ENCODE results near the gene VSTM1. TPM values are rescaled to one million over a fixed set of nuclear protein-coding genes. Genes with fewer than 3 reads are reported as not detected.
A peak's percentile ranks its signal among the peaks of the same experiment; 100 is the strongest.

Gene VSTM1
- polyA plus RNA-seq, 3 donors: 3.7 to 172 (median 137) TPM

DNA sequence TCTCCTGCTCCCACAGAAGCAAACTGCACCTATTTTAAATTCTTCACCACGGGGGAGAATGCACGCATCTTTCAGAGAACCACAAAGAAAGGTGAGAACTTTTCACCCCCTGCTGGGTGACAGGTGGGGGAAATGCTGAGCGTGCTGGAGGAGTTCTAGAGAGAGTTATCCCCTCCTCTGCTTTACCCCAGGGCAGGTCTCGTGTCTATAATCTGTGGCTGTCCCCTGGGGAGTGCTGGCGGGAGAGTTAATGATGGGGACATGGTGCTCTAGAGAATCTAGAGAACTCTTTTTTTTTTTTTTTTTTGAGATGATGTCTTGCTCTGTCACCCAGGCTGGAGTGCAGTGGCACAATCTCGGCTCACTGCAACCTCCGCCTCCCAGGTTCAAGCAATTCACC is 65.5 kb downstream of the VSTM1 start:
- H3K4me1 Mint-ChIP-seq: peaks cover 5% of the 10 kb centered on the region
- TF ChIP-seq, protein P1, sequence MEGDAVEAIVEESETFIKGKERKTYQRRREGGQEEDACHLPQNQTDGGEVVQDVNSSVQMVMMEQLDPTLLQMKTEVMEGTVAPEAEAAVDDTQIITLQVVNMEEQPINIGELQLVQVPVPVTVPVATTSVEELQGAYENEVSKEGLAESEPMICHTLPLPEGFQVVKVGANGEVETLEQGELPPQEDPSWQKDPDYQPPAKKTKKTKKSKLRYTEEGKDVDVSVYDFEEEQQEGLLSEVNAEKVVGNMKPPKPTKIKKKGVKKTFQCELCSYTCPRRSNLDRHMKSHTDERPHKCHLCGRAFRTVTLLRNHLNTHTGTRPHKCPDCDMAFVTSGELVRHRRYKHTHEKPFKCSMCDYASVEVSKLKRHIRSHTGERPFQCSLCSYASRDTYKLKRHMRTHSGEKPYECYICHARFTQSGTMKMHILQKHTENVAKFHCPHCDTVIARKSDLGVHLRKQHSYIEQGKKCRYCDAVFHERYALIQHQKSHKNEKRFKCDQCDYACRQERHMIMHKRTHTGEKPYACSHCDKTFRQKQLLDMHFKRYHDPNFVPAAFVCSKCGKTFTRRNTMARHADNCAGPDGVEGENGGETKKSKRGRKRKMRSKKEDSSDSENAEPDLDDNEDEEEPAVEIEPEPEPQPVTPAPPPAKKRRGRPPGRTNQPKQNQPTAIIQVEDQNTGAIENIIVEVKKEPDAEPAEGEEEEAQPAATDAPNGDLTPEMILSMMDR (IDR thresholded peaks at IDR 0.05): no peak
- Histone ChIP-seq H3K36me3 (replicated peaks in 1 of 2; ENCODE audit: control insufficient read depth in 1 of 2, insufficient read depth in 2 of 2, low read length in 2 of 2) (no peaks in the 10 kb centered on the region), H3K4me3 (replicated peaks in 1 of 3; ENCODE audit: low read depth in 2 of 3, low read length in 3 of 3) (no peak overlapping the region), H4K20me1 (ENCODE audit: insufficient read depth, low read length) (no peaks in the 10 kb centered on the region), H3K9me3 (replicated peaks in 1 of 2; ENCODE audit: control insufficient read depth in 1 of 2, insufficient read depth in 1 of 2, low read length in 2 of 2) (no peaks in the 10 kb centered on the region), H3K27me3 (ENCODE audit: control insufficient read depth in 2 of 2, insufficient read depth in 2 of 2, low read length in 2 of 2) (peaks cover 17 to 56% of the 10 kb centered on the region in 2 donors), H3K4me1 (ENCODE audit: control insufficient read depth in 1 of 2, insufficient read depth in 2 of 2, low read length in 2 of 2) (peaks cover 0 to 7% of the 10 kb centered on the region in 2 donors), H3K79me2 (ENCODE audit: insufficient read depth, low read length) (no peaks in the 10 kb centered on the region), H3K4me2 (replicated peaks; ENCODE audit: extremely low read depth, low read length, poor library complexity, severe bottlenecking) (no peak overlapping the region), H2AFZ (ENCODE audit: insufficient read depth, low read depth, low read length, poor library complexity, severe bottlenecking) (no peak overlapping the region), H3K9ac (ENCODE audit: insufficient read depth, low read length, poor library complexity, severe bottlenecking) (no peak overlapping the region), H3K27ac (ENCODE audit: low read depth in 1 of 2, low read length in 2 of 2) (no peak overlapping the region)
- H3K27me3 Mint-ChIP-seq (ENCODE audit: low read depth in 3 of 3): peaks cover 58 to 72% (median 71%) of the 10 kb centered on the region in 3 donors
- H3K4me3 Mint-ChIP-seq: peak overlapping the region in 1 of 2 donors; percentile 61
- no peak for DNase-seq
- intact Hi-C loops (cut with micrococcal nuclease): no loop called here
- H3K27ac Mint-ChIP-seq: no peak overlapping the region
- H3K36me3 Mint-ChIP-seq: no peaks in the 10 kb centered on the region
- no CpG with 5 or more reads among the region's 7 CpGs for WGBS (ENCODE audit: insufficient coverage)
- H3K9me3 Mint-ChIP-seq: peaks cover 0 to 9% (median 1%) of the 10 kb centered on the region in 7 donors

DNA sequence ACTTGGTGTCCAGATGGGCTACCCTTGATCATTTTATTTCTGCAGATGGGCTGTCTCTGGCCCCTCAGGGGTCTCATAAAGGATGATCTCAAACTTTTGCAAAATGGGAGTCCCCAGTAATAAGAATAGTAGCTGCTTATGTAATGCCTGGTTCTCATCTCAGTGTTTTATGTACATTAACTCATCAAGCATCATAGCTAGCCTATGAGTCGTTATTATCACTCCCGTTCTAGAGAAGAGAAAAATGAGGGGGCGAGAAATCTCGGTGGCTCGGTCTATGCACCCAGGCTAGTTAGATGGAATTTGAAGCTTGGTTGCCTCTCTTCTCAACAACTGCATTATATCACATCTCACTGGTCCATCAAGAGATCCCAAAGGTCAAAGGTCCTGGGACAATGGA is 68.9 kb downstream of the VSTM1 start:
- Mint-ChIP-seq H3K36me3 (peaks cover 5% of the 10 kb centered on the region in 2 donors), H3K4me3 (no peak overlapping the region), H3K4me1 (peaks cover 5% of the 10 kb centered on the region), H3K27ac (no peak overlapping the region), H3K27me3 (ENCODE audit: low read depth in 3 of 3) (peaks cover 55 to 88% (median 78%) of the 10 kb centered on the region in 3 donors), H3K9me3 (peaks cover 0 to 17% (median 9%) of the 10 kb centered on the region in 7 donors)
- Histone ChIP-seq H4K20me1 (ENCODE audit: insufficient read depth, low read length) (no peaks in the 10 kb centered on the region), H3K9me3 (replicated peaks in 1 of 2; ENCODE audit: control insufficient read depth in 1 of 2, insufficient read depth in 1 of 2, low read length in 2 of 2) (peaks cover 0 to 7% of the 10 kb centered on the region in 2 donors), H3K27me3 (ENCODE audit: control insufficient read depth in 2 of 2, insufficient read depth in 2 of 2, low read length in 2 of 2) (peaks cover 29 to 69% of the 10 kb centered on the region in 2 donors), H3K4me3 (replicated peaks in 1 of 3; ENCODE audit: low read depth in 2 of 3, low read length in 3 of 3) (no peak overlapping the region), H3K4me1 (ENCODE audit: control insufficient read depth in 1 of 2, insufficient read depth in 2 of 2, low read length in 2 of 2) (peaks cover 5 to 8% of the 10 kb centered on the region in 2 donors), H3K79me2 (ENCODE audit: insufficient read depth, low read length) (no peaks in the 10 kb centered on the region), H3K4me2 (replicated peaks; ENCODE audit: extremely low read depth, low read length, poor library complexity, severe bottlenecking) (no peak overlapping the region), H3K36me3 (replicated peaks in 1 of 2; ENCODE audit: control insufficient read depth in 1 of 2, insufficient read depth in 2 of 2, low read length in 2 of 2) (no peaks in the 10 kb centered on the region), H3K9ac (ENCODE audit: insufficient read depth, low read length, poor library complexity, severe bottlenecking) (no peak overlapping the region), H2AFZ (ENCODE audit: insufficient read depth, low read depth, low read length, poor library complexity, severe bottlenecking) (no peak overlapping the region), H3K27ac (ENCODE audit: low read depth in 1 of 2, low read length in 2 of 2) (no peak overlapping the region)
- TF ChIP-seq, protein P1 (IDR thresholded peaks at IDR 0.05): no peak
- DNase-seq: no peak
- intact Hi-C loops (cut with micrococcal nuclease): no loop called here
- no CpG with 5 or more reads among the region's 5 CpGs for WGBS (ENCODE audit: insufficient coverage)

All from CD14-positive monocyte (primary cell).